GM18867 (cell line): ENCODE measurements around the gene TBK1.
"Not testable (repeated sequence)": the region's sequence is repeated elsewhere in the genome, so short reads cannot be mapped to it uniquely, and the experiment has no call there.

Experiments used
- ATAC-seq: cut with Tn5 transposase; IDR thresholded peaks from one replicate; pipeline ENCODE4 v1.9.1; 2021; ENCODE audit warnings: mild to moderate bottlenecking, moderate library complexity; ENCODE audit not compliant: unreplicated experiment

Gene TBK1

DNA sequence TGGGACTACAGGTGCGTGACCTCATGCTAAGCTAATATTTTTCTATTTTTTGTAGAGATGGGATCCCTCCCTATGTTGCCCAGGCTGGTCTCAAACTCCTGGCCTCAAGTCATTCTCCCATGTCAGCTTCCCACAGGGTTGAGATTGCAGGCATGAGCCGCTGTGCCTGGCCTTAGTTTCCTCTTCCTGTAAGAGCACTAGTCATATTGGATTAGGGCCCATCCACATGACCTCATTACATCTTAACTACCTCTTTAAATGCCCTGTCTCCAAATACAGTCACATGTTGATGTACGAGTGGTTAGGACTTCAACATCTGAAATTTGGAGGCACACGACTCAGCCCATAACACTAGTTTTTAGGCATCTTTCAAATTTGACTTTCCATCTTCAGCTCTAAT, 86.2 kb downstream of the TBK1 start:
- ATAC-seq = no peak

DNA sequence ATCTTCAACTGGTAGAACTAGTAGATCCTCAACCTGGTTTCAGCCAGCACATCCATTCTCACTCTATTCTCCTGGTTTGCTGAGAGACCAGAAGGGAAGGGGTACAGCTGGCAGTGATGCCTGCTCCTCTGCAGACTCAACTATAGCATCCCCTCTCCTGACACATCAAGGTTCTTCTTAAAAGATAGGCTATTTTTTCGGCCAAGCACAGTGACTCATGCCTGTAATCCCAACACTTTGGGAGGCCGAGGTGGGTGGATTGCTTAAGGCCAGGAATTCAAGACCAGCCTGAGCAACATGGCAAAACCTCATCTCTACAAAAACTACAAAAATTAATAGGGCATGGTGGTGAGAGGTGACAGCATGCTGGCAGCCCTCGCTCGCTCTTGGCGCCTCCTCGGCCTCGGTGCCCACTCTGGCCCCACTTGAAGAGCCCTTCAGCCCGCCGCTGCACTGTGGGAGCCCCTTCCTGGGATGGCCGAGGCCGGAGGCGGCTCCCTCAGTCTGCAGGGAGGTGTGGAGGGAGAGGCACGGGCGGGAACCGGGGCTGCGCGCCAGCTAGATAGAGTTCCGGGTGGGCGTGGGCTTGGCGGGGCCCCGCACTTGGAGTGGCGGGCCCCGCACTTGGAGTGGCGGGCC, 90.6 kb downstream of the TBK1 start:
- ATAC-seq = not testable (repeated sequence)

DNA sequence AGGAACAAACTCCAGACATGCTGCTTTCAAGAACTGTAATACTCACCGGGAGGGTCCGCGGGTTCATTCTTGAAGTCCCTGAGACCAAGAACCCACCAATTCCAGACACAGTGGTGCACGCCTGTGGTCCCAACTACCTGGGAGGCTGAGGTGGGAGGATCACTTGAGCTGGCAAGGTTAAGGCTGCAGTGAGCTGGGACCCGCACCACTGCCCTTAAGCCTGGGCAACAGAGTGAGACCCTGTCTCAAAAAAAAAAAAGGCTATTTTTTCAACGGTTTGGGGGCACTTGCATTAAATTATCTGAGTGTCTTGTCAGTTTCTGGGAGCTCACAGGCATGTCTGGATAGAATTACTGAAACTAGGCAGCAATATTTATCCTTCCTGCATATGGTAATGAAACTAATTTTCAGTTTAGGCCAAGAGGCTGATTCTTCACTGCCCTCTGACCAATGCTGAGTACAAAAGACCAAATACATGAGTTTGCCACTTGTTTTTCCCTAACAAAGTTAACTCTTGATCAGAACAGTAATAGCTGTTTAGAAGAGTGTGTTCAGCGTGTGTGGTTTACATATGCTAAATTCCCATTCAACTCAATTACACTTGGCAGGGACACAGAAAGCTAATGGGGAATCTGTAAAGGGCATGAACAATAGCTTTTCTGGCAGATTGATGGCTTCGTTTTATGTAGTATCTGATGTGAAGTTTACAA, 92.6 kb downstream of the TBK1 start:
- no peak for ATAC-seq

GRCh38 chr12:64545081-64545382, 93.1 kb downstream of the TBK1 start:
- no peak for ATAC-seq

DNA sequence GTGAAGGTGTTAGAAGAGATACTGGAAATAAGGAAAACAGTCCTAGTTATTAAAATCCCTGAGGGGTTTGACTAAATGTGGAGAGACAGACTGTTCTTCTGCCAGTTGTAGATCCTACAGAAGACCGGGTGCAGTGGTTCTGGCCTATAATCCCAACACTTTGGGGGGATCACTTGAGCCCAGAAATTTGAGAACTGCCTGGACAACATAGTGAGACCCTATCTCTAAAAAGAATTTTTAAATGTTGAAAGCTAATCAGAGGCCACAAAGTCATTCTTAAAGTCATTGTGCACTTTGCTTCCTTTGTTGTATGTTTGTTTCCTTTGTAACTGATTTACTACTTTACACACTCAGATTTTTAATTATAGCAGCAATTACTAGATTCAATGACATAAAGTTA, 97.2 kb downstream of the TBK1 start:
- ATAC-seq = no peak

DNA sequence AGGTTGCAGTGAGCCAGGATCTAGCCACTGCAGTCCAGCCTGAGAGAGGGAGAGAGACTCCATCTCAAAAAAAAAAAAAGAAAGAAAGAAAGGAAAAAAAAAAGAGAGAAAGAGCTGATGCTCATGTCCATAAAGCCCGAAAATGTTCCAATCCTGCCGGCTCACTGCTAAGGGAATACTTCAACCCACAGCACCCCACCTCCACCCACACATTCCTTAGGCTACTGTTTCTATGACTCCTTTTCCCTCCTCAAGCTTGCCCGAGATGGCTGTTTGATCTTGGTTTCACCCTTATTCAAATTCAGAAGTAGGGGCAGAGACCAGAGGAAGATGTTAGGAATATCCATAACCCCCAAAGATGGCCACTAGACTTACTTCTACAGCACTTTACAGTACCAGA, 98.8 kb downstream of the TBK1 start:
- no peak for ATAC-seq

DNA sequence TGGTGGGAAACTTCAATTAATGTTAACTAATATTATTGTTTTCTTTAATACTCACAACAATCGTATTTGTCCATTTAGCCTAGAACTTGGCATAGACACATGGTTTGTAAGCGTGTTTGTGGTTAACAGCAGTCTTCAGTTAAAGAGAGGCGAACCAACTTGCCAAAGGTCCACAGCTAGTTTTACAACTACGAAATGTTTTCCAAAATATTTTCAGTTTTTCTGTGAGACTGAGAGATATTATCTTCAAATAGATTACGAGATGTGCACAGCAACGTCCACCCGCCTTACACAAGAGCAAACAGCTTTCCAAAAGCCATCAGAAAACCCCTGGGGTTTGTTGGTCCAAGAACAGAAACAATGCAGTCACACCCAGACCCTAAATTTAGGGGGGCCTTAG, 99.8 kb downstream of the TBK1 start:
- no peak for ATAC-seq
